Mesenchymal stem cell (in vitro differentiated cells and primary cell): ENCODE measurements around the gene USP4.

Experiments used
- DNase-seq: peaks from one replicate; pipeline ENCODE4 v3.0.0-alpha.2; 2013
- H2AFZ ChIP-seq: one replicate; pipeline ENCODE4 v1.6.1; 2013; ENCODE audit warnings: low read depth, mild to moderate bottlenecking, control low read depth, inconsistent platforms, low read length, moderate library complexity
- H2AK5ac ChIP-seq: 2 replicates; pipeline ENCODE4 v1.6.1; 2013; ENCODE audit warnings: low read length, moderate library complexity, mild to moderate bottlenecking, inconsistent platforms; ENCODE audit not compliant: severe bottlenecking
- H2BK120ac ChIP-seq: one replicate; pipeline ENCODE4 v1.6.1; 2013; ENCODE audit warnings: low read depth, mild to moderate bottlenecking, inconsistent platforms, low read length, moderate library complexity
- H2BK12ac ChIP-seq, 2 experiments: one replicate each; pipeline ENCODE4 v1.6.1; 2013; ENCODE audit warnings: inconsistent platforms in 2 of 2, low read length in 2 of 2, mild to moderate bottlenecking in 2 of 2, moderate library complexity in 2 of 2, control low read depth in 1 of 2
- H2BK15ac ChIP-seq: one replicate; pipeline ENCODE4 v1.6.1; 2013; ENCODE audit warnings: mild to moderate bottlenecking, low read depth, inconsistent platforms; ENCODE audit not compliant: poor library complexity, severe bottlenecking
- H2BK5ac ChIP-seq: 2 replicates; pipeline ENCODE4 v1.6.1; 2013; ENCODE audit warnings: low read depth, mild to moderate bottlenecking, low read length, control low read depth, inconsistent platforms; ENCODE audit not compliant: poor library complexity, severe bottlenecking
- H3K14ac ChIP-seq, 2 experiments: one replicate each; pipeline ENCODE4 v1.6.1; 2013; ENCODE audit warnings: inconsistent platforms in 2 of 2, low read length in 2 of 2, control low read depth in 1 of 2, mild to moderate bottlenecking in 1 of 2, moderate library complexity in 1 of 2
- H3K18ac ChIP-seq, 2 experiments: one replicate each; pipeline ENCODE4 v1.6.1; 2013; ENCODE audit warnings: inconsistent platforms in 2 of 2, low read length in 2 of 2, control low read depth in 1 of 2, low read depth in 1 of 2, mild to moderate bottlenecking in 1 of 2
- H3K23ac ChIP-seq, 2 experiments: one replicate each; pipeline ENCODE4 v1.6.1; 2013; ENCODE audit warnings: inconsistent platforms in 2 of 2, low read length in 2 of 2, mild to moderate bottlenecking in 2 of 2, moderate library complexity in 2 of 2, control low read depth in 1 of 2
- H3K27ac ChIP-seq: 2 replicates; pipeline ENCODE4 v1.5.1; 2013; ENCODE audit warnings: mild to moderate bottlenecking, moderate library complexity, low read length, control low read depth, inconsistent platforms; ENCODE audit not compliant: poor library complexity, severe bottlenecking
- H3K27me3 ChIP-seq, 2 experiments: 2 replicates each; pipeline versions ENCODE4 v1.6.1 to v1.7.0; 2013; ENCODE audit warnings: low read length in 2 of 2, mild to moderate bottlenecking in 2 of 2, moderate library complexity in 2 of 2, control low read depth in 1 of 2, inconsistent platforms in 1 of 2; ENCODE audit not compliant: control insufficient read depth in 1 of 2, insufficient read depth in 1 of 2
- H3K36me3 ChIP-seq, 2 experiments: 2 replicates each; pipeline versions ENCODE4 v1.6.1 to v1.7.0; 2013; ENCODE audit warnings: low read length in 2 of 2, control low read depth in 1 of 2, inconsistent platforms in 1 of 2, low read depth in 1 of 2, mild to moderate bottlenecking in 1 of 2; ENCODE audit not compliant: insufficient read depth in 2 of 2, control insufficient read depth in 1 of 2
- H3K4ac ChIP-seq, 2 experiments: one replicate each; pipeline ENCODE4 v1.6.1; 2013; ENCODE audit warnings: inconsistent platforms in 2 of 2, low read length in 2 of 2, mild to moderate bottlenecking in 2 of 2, moderate library complexity in 2 of 2, control low read depth in 1 of 2, low read depth in 1 of 2
- H3K4me1 ChIP-seq: 2 replicates; pipeline ENCODE4 v1.6.1; 2013; ENCODE audit warnings: low read depth, low read length, control low read depth; ENCODE audit not compliant: control insufficient read depth, insufficient read depth
- H3K4me2 ChIP-seq: 2 replicates; pipeline ENCODE4 v1.6.1; 2013; ENCODE audit warnings: low read length, mild to moderate bottlenecking, inconsistent platforms; ENCODE audit not compliant: poor library complexity, severe bottlenecking
- H3K4me3 ChIP-seq, 2 experiments: 2 replicates each; pipeline versions ENCODE4 v1.5.1 to v1.7.0; 2013; ENCODE audit warnings: low read length in 2 of 2, mild to moderate bottlenecking in 2 of 2, control low read depth in 1 of 2, low read depth in 1 of 2; ENCODE audit not compliant: insufficient read depth in 1 of 2
- H3K79me1 ChIP-seq: replicated peaks from 2 replicates; pipeline ENCODE4 v1.6.1; 2013; ENCODE audit warnings: mild to moderate bottlenecking, control low read depth, low read length, inconsistent platforms; ENCODE audit not compliant: poor library complexity, severe bottlenecking
- H3K9ac ChIP-seq: 2 replicates; pipeline ENCODE4 v1.7.0; 2013; ENCODE audit warnings: mild to moderate bottlenecking, low read length, moderate library complexity
- H3K9me3 ChIP-seq: 2 replicates; pipeline ENCODE4 v1.7.0; 2013; ENCODE audit warnings: mild to moderate bottlenecking, low read length; ENCODE audit not compliant: control insufficient read depth
- H4K8ac ChIP-seq: one replicate; pipeline ENCODE4 v1.6.1; 2013; ENCODE audit warnings: inconsistent platforms, mild to moderate bottlenecking, low read length, moderate library complexity
- H4K91ac ChIP-seq: one replicate; pipeline ENCODE4 v1.6.1; 2013; ENCODE audit warnings: mild to moderate bottlenecking, low read length, inconsistent platforms
- WGBS: methylation state at CpG from one replicate; pipeline ENCODE4 v1.1.7; 2013; ENCODE audit warnings: mixed read lengths; 5-methylcytosine and 5-hydroxymethylcytosine counted together

USP4 gene

DNA sequence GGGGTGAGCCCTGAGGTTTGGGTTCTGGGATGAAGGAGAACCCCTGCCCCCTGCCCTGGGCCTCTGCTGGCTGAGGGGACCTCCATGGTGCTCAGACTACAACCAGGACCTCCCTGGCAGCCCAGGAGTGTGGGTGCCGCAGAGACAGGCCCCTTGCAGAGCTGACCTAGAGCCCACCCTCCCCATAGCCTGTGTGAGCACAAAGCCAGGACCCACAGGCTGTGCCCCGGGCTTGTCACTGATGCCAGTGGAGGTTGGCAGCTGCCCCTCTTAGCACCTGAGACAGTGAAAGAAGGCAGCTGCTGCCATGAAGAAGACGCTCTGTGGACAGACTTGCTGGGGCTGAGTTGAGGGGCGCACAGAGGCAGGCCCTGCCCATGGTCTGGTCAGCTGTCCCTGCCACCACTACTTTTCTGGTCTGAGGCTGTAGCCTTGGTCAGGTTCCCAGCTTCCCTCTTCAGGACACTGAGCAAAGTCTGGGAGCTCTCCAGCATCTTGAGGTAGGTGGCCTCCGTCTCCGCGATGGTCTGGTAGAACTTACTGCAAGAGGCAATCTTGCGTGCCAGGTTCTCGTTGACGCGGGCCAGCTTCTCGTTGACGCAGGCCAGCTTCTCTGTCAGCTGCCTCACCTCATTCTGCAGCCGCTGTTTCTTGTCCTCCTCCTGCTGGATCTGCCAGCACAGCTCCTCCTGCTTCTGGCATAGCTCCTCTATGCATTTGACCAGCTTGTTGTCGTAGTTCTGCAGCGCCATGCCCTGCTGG is 23.0 kb downstream of the USP4 start:
- no peak overlapping the region for H2BK12ac ChIP-seq
- no peak for DNase-seq
- no peak overlapping the region for H3K4me3 ChIP-seq
- no peak overlapping the region for H4K8ac ChIP-seq
- H2BK5ac ChIP-seq: no peak overlapping the region
- H2BK15ac ChIP-seq: no peak overlapping the region
- H3K14ac ChIP-seq: no peak overlapping the region
- H3K4me1 ChIP-seq: no peaks in the 10 kb centered on the region
- no peak overlapping the region for H4K91ac ChIP-seq
- H3K27me3 ChIP-seq: no peaks in the 10 kb centered on the region
- H3K36me3 ChIP-seq: peaks cover 63% of the 10 kb centered on the region in 2 experiments
- H3K18ac ChIP-seq: no peak overlapping the region
- whole genome bisulfite sequencing: 97% methylated on average over 16 of the region's 16 CpGs
- no peak overlapping the region for H2AK5ac ChIP-seq
- H2BK120ac ChIP-seq: no peak overlapping the region
- H3K9ac ChIP-seq: no peak overlapping the region
- H2AFZ ChIP-seq: no peak overlapping the region
- H3K4ac ChIP-seq: no peak overlapping the region
- H3K4me2 ChIP-seq: no peak overlapping the region
- H3K9me3 ChIP-seq: no peaks in the 10 kb centered on the region
- no peak overlapping the region for H3K23ac ChIP-seq
- H3K79me1 ChIP-seq: peaks cover 22% of the 10 kb centered on the region
- H3K27ac ChIP-seq: no peak overlapping the region

DNA sequence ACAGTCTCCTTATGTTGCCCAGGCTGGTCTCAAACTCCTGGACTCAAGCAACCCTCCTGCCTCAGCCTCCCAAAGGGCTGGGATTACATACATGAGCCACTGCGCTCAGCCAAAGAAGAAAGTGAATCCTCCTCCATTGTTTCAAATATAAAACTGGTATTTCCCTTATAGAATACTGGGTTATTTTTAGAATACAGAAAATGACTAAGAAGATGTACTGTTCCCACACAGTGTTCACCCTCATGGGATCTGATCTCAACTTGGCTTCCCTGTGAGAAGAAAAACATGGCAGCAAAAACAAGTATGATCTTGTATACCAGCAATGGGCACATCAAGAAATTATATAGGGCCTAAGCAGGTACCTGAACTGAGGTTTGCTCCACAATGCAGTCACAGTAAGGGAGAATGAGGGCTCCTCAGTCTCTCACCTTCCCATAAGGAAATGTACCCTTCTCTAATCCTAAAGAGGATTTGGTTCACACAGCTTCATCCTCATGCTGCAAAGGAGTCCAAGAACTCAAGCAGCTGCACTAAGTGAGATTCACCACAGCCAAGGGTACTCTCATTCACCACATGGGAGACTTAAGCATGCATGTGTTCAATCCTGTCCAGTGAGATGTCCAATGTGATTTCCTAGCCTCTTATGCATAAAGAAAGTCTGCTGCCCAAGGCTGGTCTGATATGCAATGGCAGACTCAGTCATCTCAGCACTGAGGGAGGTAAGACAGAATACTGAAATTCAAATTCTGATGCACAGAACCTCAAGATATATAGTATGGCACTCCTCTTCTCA is 25.8 kb downstream of the USP4 start:
- Histone ChIP-seq H4K8ac (no peak overlapping the region), H3K23ac (peak overlapping the region in 1 of 2 experiments; percentile 78), H3K4me3 (no peak overlapping the region), H3K36me3 (peaks cover 59 to 61% of the 10 kb centered on the region in 2 experiments), H2BK5ac (no peak overlapping the region), H2BK12ac (no peak overlapping the region), H4K91ac (no peak overlapping the region), H2BK120ac (no peak overlapping the region), H3K27ac (no peak overlapping the region), H3K79me1 (peaks cover 21% of the 10 kb centered on the region), H3K18ac (no peak overlapping the region), H3K9me3 (no peaks in the 10 kb centered on the region), H3K4ac (no peak overlapping the region), H3K14ac (no peak overlapping the region), H2BK15ac (no peak overlapping the region), H2AFZ (no peak overlapping the region), H2AK5ac (no peak overlapping the region), H3K4me1 (no peaks in the 10 kb centered on the region), H3K9ac (peak overlapping the region; percentile 53), H3K4me2 (no peak overlapping the region), H3K27me3 (no peaks in the 10 kb centered on the region)
- peak; percentile 40 for DNase-seq
- WGBS: no CpG with 5 or more reads among the region's 1 CpG

DNA sequence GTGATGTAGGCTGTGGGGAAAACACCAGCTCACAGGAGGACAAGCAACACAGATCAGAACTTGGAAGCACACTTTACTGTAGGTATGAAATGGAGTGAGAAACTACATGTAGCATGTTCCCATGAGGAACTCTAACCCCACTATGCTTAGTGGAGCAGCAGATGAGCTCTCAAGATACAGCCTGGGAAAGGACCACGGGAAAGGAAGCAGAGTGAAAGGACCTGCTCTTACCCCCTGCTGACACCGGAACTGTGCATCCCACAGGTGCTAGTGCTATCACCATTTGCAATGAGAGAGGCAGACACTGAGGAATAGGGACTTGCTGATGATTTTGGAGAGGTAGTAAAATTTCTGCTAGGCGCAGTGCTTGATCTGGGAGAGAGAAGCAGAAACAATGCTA is 28.6 kb downstream of the USP4 start:
- no peak overlapping the region for H2AFZ ChIP-seq
- no peak overlapping the region for H4K8ac ChIP-seq
- H3K4me2 ChIP-seq: no peak overlapping the region
- no peak overlapping the region for H2AK5ac ChIP-seq
- no peak overlapping the region for H3K23ac ChIP-seq
- no peak overlapping the region for H3K9ac ChIP-seq
- H3K9me3 ChIP-seq: no peaks in the 10 kb centered on the region
- WGBS: 94% methylated on average over 3 of the region's 3 CpGs
- no peak overlapping the region for H3K4ac ChIP-seq
- peaks cover 50 to 60% of the 10 kb centered on the region in 2 experiments for H3K36me3 ChIP-seq
- no peak overlapping the region for H3K18ac ChIP-seq
- no peak overlapping the region for H2BK120ac ChIP-seq
- no peak overlapping the region for H3K4me3 ChIP-seq
- H4K91ac ChIP-seq: no peak overlapping the region
- no peaks in the 10 kb centered on the region for H3K27me3 ChIP-seq
- H3K27ac ChIP-seq: no peak overlapping the region
- no peak for DNase-seq
- H3K14ac ChIP-seq: no peak overlapping the region
- no peak overlapping the region for H2BK15ac ChIP-seq
- H2BK12ac ChIP-seq: no peak overlapping the region
- peaks cover 22% of the 10 kb centered on the region for H3K79me1 ChIP-seq
- no peaks in the 10 kb centered on the region for H3K4me1 ChIP-seq
- H2BK5ac ChIP-seq: no peak overlapping the region

DNA sequence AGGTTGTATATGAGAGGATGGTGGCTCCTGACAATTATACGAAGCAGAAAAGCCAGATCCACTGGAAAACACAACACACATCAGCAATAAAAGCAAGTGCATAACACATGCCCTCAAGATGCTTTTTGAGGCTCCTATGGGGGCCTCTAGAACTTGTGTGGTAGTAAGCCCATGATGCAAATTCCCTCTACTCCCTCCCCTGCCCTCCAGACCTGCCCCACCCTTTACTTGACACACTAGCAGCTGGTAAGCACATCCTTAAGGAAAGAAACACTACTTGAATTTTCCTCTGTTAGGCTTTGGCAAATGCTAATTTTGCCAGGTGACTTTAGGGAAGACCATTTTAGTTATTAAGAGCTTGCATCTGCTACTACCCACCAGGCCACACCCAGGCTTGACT is 29.2 kb downstream of the USP4 start:
- no peak overlapping the region for H4K91ac ChIP-seq
- no peak overlapping the region for H4K8ac ChIP-seq
- no peak overlapping the region for H3K27ac ChIP-seq
- no peak overlapping the region for H2BK12ac ChIP-seq
- no peak overlapping the region for H2BK15ac ChIP-seq
- no peaks in the 10 kb centered on the region for H3K4me1 ChIP-seq
- no peak overlapping the region for H3K14ac ChIP-seq
- H2BK120ac ChIP-seq: no peak overlapping the region
- H3K4me3 ChIP-seq: no peak overlapping the region
- no peak overlapping the region for H2AFZ ChIP-seq
- H3K36me3 ChIP-seq: peaks cover 52 to 64% of the 10 kb centered on the region in 2 experiments
- 100% methylated on average over 1 of the region's 1 CpG for WGBS
- DNase-seq: no peak
- H3K18ac ChIP-seq: no peak overlapping the region
- H3K79me1 ChIP-seq: peaks cover 24% of the 10 kb centered on the region
- no peak overlapping the region for H2AK5ac ChIP-seq
- no peak overlapping the region for H3K4me2 ChIP-seq
- H3K23ac ChIP-seq: no peak overlapping the region
- H2BK5ac ChIP-seq: no peak overlapping the region
- no peaks in the 10 kb centered on the region for H3K9me3 ChIP-seq
- H3K9ac ChIP-seq: no peak overlapping the region
- no peak overlapping the region for H3K4ac ChIP-seq
- no peaks in the 10 kb centered on the region for H3K27me3 ChIP-seq
